HG03045 (cell line): ENCODE results near the gene FAM221B.

ENCODE experiments used
- ATAC-seq: cut with Tn5 transposase; IDR thresholded peaks from one replicate; pipeline ENCODE4 v1.9.1; 2021; ENCODE audit warnings: mild to moderate bottlenecking, moderate library complexity; ENCODE audit not compliant: unreplicated experiment

The FAM221B gene

GRCh38 chr9:35847792-35848572 lies 19.4 kb upstream of the FAM221B start:
- ATAC-seq: peak; percentile 89

GRCh38 chr9:35845824-35846771 lies 17.6 kb upstream of the FAM221B start:
- no peak for ATAC-seq

- ATAC-seq: no peak
These were observed 16.2 kb upstream of the FAM221B start for GRCh38 chr9:35844628-35845270.

DNA sequence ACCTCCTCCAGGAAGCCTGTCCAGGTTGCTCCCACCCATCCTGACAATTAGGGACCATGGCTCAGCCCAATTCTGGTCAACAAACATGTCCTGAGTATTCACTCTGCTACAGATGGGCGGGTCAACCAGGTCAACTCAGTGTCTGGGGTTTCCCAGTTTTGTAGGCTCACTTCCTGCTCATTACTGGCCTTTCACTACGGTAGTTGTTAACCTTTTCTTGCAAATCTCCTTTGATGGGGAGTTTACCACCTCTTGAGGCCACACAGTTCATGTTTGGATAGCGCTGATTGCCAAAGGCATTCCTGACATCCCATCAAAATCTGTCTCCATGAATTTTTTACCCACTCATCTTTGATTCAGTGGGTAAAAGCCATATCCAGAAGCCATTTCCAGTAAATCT lies 14.3 kb upstream of the FAM221B start:
- peak; percentile 78 for ATAC-seq

DNA sequence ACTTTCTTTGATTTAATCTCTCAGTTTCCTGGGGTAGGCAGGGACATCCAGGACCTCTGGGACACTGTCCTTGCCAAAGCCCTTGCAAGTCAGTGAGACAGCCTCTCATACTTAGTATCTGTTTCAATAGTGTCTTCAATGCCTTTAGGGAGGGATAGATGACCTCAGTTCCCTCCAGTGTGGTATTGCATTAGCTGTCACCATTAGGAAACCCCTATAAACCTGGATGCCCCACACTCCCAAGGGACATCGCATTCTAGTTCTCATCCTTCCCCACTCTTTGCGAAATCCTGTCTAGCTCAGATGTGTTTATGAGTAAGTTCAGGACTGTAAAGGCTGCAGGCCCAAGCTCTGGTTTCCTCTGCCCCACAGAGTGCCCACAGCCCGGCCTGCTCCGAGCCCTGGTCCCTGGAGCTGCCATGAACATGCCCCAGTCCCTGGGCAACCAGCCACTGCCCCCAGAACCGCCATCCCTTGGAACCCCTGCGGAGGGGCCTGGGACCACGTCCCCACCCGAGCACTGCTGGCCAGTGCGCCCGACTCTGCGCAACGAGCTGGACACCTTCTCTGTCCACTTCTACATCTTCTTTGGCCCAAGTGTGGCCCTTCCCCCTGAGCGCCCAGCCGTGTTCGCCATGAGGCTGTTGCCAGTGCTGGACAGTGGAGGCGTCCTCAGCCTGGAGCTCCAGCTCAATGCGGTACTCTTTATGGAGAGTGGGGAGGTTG lies 13.7 kb upstream of the FAM221B start:
- ATAC-seq: no peak

GRCh38 chr9:35841645-35841900 lies 13.0 kb upstream of the FAM221B start:
- ATAC-seq: no peak

- ATAC-seq: no peak
These were observed 12.5 kb upstream of the FAM221B start for GRCh38 chr9:35840881-35841644.

GRCh38 chr9:35839926-35840325 lies 11.4 kb upstream of the FAM221B start:
- ATAC-seq: no peak

DNA sequence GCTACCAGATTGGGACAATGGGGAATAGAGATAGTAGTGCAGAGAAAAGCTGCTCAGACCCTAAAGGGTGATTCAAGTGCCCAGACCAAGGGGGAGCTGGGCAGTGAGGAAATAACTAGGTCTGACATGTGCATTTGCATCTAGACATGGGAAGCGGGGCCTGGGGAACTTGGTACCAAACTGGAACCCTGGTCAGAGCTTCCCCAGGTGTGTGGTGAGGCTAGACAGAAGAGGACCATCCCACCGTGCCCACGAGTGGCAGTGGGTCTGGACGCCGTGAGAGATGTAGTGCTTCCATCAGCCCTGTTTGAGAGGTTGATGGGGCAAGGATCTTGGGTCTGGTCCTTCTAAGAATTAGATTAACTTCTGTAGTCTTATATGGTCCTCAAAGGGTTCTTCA lies 8.1 kb upstream of the FAM221B start:
- no peak for ATAC-seq

DNA sequence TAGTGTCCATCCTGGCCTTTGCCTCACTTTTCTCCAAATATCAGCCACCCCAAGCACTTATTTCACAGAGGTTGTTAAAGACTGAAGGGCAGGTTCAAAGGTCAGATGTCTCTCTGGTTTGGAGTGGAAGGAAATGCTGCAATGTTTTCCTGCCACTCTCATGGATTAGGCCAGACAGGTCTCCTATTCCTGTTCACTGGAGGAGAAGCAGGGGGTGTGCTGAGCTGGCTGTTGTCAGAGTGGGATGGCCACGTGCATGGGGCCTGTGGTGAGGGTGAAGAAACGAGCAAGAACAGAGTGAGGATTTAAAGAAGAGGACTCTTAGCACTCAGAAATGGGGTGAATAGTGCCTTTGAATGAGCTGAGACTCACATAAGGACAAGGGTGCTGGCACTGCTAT lies 7.2 kb upstream of the FAM221B start:
- no peak for ATAC-seq

DNA sequence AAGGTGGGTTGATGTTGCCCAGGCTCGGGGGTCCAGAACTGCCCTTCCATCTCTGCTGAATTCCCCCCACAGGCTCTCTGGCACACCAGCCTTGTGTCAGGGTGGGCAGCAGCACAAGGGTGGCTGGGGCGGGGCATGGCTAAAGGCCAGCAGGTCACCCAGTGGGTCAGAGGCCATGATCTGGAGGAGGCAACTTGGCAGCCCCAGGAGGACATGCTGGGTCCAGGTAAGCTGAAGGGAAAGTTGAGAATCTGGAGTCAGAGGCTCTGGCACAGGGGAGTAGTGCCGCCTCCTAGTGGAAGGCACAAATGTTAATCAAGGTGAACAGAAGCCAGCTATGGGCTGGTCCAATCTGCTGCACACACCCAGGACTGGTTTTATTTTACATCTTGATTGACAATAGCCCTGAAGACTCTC lies 6.7 kb upstream of the FAM221B start:
- ATAC-seq: no peak

- no peak for ATAC-seq
These were observed 6.0 kb upstream of the FAM221B start for GRCh38 chr9:35834260-35835215.

- ATAC-seq: no peak
These were observed 4.3 kb upstream of the FAM221B start for GRCh38 chr9:35832814-35833213.

- ATAC-seq: no peak
These were observed 2.5 kb upstream of the FAM221B start for GRCh38 chr9:35831040-35831439.

DNA sequence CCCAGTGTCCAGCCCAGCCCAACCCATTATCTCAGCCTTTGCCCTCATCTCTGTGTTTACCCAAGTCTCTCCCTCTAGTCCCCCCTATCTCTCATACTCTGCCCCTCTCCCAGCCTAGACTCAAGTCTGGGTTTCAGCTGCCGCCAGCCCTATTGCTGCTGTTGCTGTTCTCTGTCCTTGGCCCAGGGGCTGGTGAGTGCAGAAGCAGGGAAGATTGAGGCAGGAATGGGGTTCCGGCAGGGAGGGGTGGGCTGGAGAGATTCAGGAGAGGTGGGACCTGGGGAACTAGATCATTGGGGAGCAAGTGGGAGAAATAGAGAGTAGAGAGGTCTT lies 1.2 kb upstream of the FAM221B start:
- no peak for ATAC-seq

GRCh38 chr9:35829084-35829763 lies 692 bp upstream of the FAM221B start, which contains the start of gene TMEM8B:
TSS of gene TMEM8B (plus strand) at chr9:35829228. CDS start at chr9:35829448, 220 bp downstream.
- ATAC-seq: peak; percentile 83

GRCh38 chr9:35827486-35827885 lies 1.0 kb downstream of the FAM221B start:
- ATAC-seq: no peak

DNA sequence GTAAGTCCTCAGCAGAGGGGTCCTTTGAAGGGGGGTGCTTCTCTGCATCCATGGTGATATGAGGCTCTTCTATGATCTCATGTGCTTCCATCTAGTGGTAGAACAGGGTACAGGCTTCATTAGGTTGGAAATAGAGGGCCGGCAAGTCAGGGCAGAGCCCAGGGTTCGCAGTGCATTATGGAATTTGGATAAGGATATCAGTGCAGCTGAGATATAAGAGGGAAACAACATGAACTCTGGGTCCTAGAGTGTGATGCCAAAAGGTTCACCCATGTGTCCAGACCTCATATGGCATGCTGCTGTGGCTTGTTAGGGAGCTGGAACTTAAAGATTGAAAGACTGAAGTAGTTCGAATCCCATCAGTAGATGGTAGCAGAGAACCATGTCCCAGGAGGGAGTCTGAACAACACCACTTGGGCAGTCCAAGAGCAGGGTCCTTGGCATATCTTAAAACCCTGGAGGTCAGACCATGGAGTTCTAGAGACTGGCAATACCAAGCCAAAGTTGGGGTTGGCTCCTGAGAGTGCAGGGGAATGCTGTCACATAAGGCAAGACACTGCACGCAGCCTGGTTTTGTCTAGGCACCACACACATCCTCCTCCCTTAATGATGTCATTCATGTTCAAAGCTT lies 2.3 kb downstream of the FAM221B start:
- no peak for ATAC-seq
